ENCODE results near the gene SLC24A4.

SLC24A4 gene

GRCh38 chr14:92514844-92515514 lies 192.0 kb downstream of the SLC24A4 start:
- H3K27ac ChIP-seq (ENCODE audit: low read depth, low read length) = no peak overlapping the region
- no peaks in the 10 kb centered on the region for H3K36me3 ChIP-seq (ENCODE audit: control insufficient read depth, insufficient read depth, low read length)
- peak overlapping the region; percentile 82 for H3K4me3 ChIP-seq (ENCODE audit: low read depth, low read length)
- H3K27me3 ChIP-seq (ENCODE audit: control insufficient read depth, insufficient read depth, low read length) = peaks cover 39% of the 10 kb centered on the region
- H3K9me3 ChIP-seq (ENCODE audit: control insufficient read depth, insufficient read depth, low read depth, low read length) = no peaks in the 10 kb centered on the region
- no peak overlapping the region for H3K9ac ChIP-seq (ENCODE audit: low read length)
- peaks cover 13% of the 10 kb centered on the region for H3K4me1 ChIP-seq (ENCODE audit: control insufficient read depth, insufficient read depth, low read length)

- Histone ChIP-seq H3K9ac (ENCODE audit: low read length) (no peak overlapping the region), H3K36me3 (ENCODE audit: control insufficient read depth, insufficient read depth, low read length) (no peaks in the 10 kb centered on the region), H3K27ac (ENCODE audit: low read depth, low read length) (no peak overlapping the region)
Observed at GRCh38 chr14:92515546-92516343, 192.8 kb downstream of the SLC24A4 start.

GRCh38 chr14:92516344-92516965 lies 193.5 kb downstream of the SLC24A4 start:
- peaks cover 8% of the 10 kb centered on the region; the same call in 1 of the 2 replicates for H3K4me1 ChIP-seq (ENCODE audit: control insufficient read depth, insufficient read depth, low read length)
- H3K9ac ChIP-seq (ENCODE audit: low read length) = no peak overlapping the region
- no peaks in the 10 kb centered on the region for H3K36me3 ChIP-seq (ENCODE audit: control insufficient read depth, insufficient read depth, low read length)
- no peaks in the 10 kb centered on the region for H3K9me3 ChIP-seq (ENCODE audit: control insufficient read depth, insufficient read depth, low read depth, low read length)
- no peak overlapping the region for H3K27ac ChIP-seq (ENCODE audit: low read depth, low read length)
- peaks cover 39% of the 10 kb centered on the region for H3K27me3 ChIP-seq (ENCODE audit: control insufficient read depth, insufficient read depth, low read length)
- H3K4me3 ChIP-seq (ENCODE audit: low read depth, low read length) = no peak overlapping the region

More at GRCh38 chr14:92515546-92516343, 192.8 kb downstream of the SLC24A4 start:
- Histone ChIP-seq H3K4me3 (ENCODE audit: low read depth, low read length) (no peak overlapping the region), H3K9me3 (ENCODE audit: control insufficient read depth, insufficient read depth, low read depth, low read length) (no peaks in the 10 kb centered on the region), H3K27me3 (ENCODE audit: control insufficient read depth, insufficient read depth, low read length) (peaks cover 39% of the 10 kb centered on the region), H3K4me1 (ENCODE audit: control insufficient read depth, insufficient read depth, low read length) (peaks cover 13% of the 10 kb centered on the region)

GRCh38 chr14:92516966-92517506 lies 194.1 kb downstream of the SLC24A4 start:
- H3K36me3 ChIP-seq (ENCODE audit: control insufficient read depth, insufficient read depth, low read length) = no peaks in the 10 kb centered on the region
- no peaks in the 10 kb centered on the region for H3K9me3 ChIP-seq (ENCODE audit: control insufficient read depth, insufficient read depth, low read depth, low read length)
- peaks cover 8% of the 10 kb centered on the region; the same call in 1 of the 2 replicates for H3K4me1 ChIP-seq (ENCODE audit: control insufficient read depth, insufficient read depth, low read length)
- no peak overlapping the region for H3K4me3 ChIP-seq (ENCODE audit: low read depth, low read length)
- H3K9ac ChIP-seq (ENCODE audit: low read length) = no peak overlapping the region
- H3K27ac ChIP-seq (ENCODE audit: low read depth, low read length) = no peak overlapping the region
- H3K27me3 ChIP-seq (ENCODE audit: control insufficient read depth, insufficient read depth, low read length) = peaks cover 39% of the 10 kb centered on the region

- Histone ChIP-seq H3K4me1 (ENCODE audit: control insufficient read depth, insufficient read depth, low read length) (peaks cover 8% of the 10 kb centered on the region; the same call in 1 of the 2 replicates), H3K27me3 (ENCODE audit: control insufficient read depth, insufficient read depth, low read length) (peaks cover 33% of the 10 kb centered on the region), H3K36me3 (ENCODE audit: control insufficient read depth, insufficient read depth, low read length) (no peaks in the 10 kb centered on the region), H3K9me3 (ENCODE audit: control insufficient read depth, insufficient read depth, low read depth, low read length) (no peaks in the 10 kb centered on the region), H3K9ac (ENCODE audit: low read length) (no peak overlapping the region), H3K4me3 (ENCODE audit: low read depth, low read length) (no peak overlapping the region), H3K27ac (ENCODE audit: low read depth, low read length) (no peak overlapping the region)
Observed at GRCh38 chr14:92517761-92518160, 194.8 kb downstream of the SLC24A4 start.

- peaks cover 20% of the 10 kb centered on the region for H3K27me3 ChIP-seq (ENCODE audit: control insufficient read depth, insufficient read depth, low read length)
Observed at GRCh38 chr14:92519246-92520101, 196.5 kb downstream of the SLC24A4 start.

GRCh38 chr14:92520102-92521057 lies 197.4 kb downstream of the SLC24A4 start:
- Histone ChIP-seq H3K4me1 (ENCODE audit: control insufficient read depth, insufficient read depth, low read length) (peaks cover 5% of the 10 kb centered on the region; the same call in 1 of the 2 replicates), H3K9ac (ENCODE audit: low read length) (no peak overlapping the region), H3K36me3 (ENCODE audit: control insufficient read depth, insufficient read depth, low read length) (no peaks in the 10 kb centered on the region), H3K9me3 (ENCODE audit: control insufficient read depth, insufficient read depth, low read depth, low read length) (no peaks in the 10 kb centered on the region), H3K27me3 (ENCODE audit: control insufficient read depth, insufficient read depth, low read length) (peaks cover 11% of the 10 kb centered on the region), H3K4me3 (ENCODE audit: low read depth, low read length) (no peak overlapping the region), H3K27ac (ENCODE audit: low read depth, low read length) (no peak overlapping the region)

More at GRCh38 chr14:92519246-92520101, 196.5 kb downstream of the SLC24A4 start:
- peaks cover 8% of the 10 kb centered on the region; the same call in 1 of the 2 replicates for H3K4me1 ChIP-seq (ENCODE audit: control insufficient read depth, insufficient read depth, low read length)
- H3K9ac ChIP-seq (ENCODE audit: low read length) = no peak overlapping the region
- no peak overlapping the region for H3K4me3 ChIP-seq (ENCODE audit: low read depth, low read length)
- no peaks in the 10 kb centered on the region for H3K9me3 ChIP-seq (ENCODE audit: control insufficient read depth, insufficient read depth, low read depth, low read length)
- H3K27ac ChIP-seq (ENCODE audit: low read depth, low read length) = no peak overlapping the region
- no peaks in the 10 kb centered on the region for H3K36me3 ChIP-seq (ENCODE audit: control insufficient read depth, insufficient read depth, low read length)

GRCh38 chr14:92521058-92521415 lies 198.1 kb downstream of the SLC24A4 start:
- Histone ChIP-seq H3K9ac (ENCODE audit: low read length) (no peak overlapping the region), H3K9me3 (ENCODE audit: control insufficient read depth, insufficient read depth, low read depth, low read length) (no peaks in the 10 kb centered on the region), H3K4me1 (ENCODE audit: control insufficient read depth, insufficient read depth, low read length) (peaks cover 5% of the 10 kb centered on the region; the same call in 1 of the 2 replicates), H3K36me3 (ENCODE audit: control insufficient read depth, insufficient read depth, low read length) (no peaks in the 10 kb centered on the region), H3K27me3 (ENCODE audit: control insufficient read depth, insufficient read depth, low read length) (peaks cover 4% of the 10 kb centered on the region; the same call in 1 of the 2 replicates), H3K4me3 (ENCODE audit: low read depth, low read length) (no peak overlapping the region), H3K27ac (ENCODE audit: low read depth, low read length) (no peak overlapping the region)

- no peaks in the 10 kb centered on the region for H3K9me3 ChIP-seq (ENCODE audit: control insufficient read depth, insufficient read depth, low read depth, low read length)
- H3K4me1 ChIP-seq (ENCODE audit: control insufficient read depth, insufficient read depth, low read length) = no peaks in the 10 kb centered on the region
- H3K36me3 ChIP-seq (ENCODE audit: control insufficient read depth, insufficient read depth, low read length) = no peaks in the 10 kb centered on the region
- no peak overlapping the region for H3K4me3 ChIP-seq (ENCODE audit: low read depth, low read length)
- no peak overlapping the region for H3K27ac ChIP-seq (ENCODE audit: low read depth, low read length)
- H3K27me3 ChIP-seq (ENCODE audit: control insufficient read depth, insufficient read depth, low read length) = no peaks in the 10 kb centered on the region
- no peak overlapping the region for H3K9ac ChIP-seq (ENCODE audit: low read length)
Observed at GRCh38 chr14:92523752-92524151, 200.8 kb downstream of the SLC24A4 start.
